Stimulated activated CD4-positive, alpha-beta T cell treated with anti-CD3 and anti-CD28 coated beads, Interleukin-2, amount 100 ng/mL, for 24 hours (primary cell): ENCODE results near the gene CAPN3.

ENCODE experiments used
- DNase-seq, 2 donors: peaks; one replicate each; pipeline ENCODE4 v3.0.0-alpha.2; 2020

The CAPN3 gene

GRCh38 chr15:42457445-42458442 lies 98.4 kb downstream of the CAPN3 start:
- DNase-seq = no peak

GRCh38 chr15:42461261-42461660 lies 102.0 kb downstream of the CAPN3 start:
- DNase-seq = no peak
